HepG2 (cell line): ENCODE measurements around the gene CD151. TPM values are rescaled to one million over a fixed set of nuclear protein-coding genes. Genes with fewer than 3 reads are reported as not detected.

Experiments
- CSRNP2 ChIP-seq: sonication (generic); formaldehyde crosslinking; conservative IDR thresholded peaks from 2 replicates; pipeline ENCODE4 v1.8.0; 2022; ENCODE audit warnings: low read depth, missing genetic modification reagents
- E2F2 ChIP-seq: sonication (generic); formaldehyde crosslinking; IDR thresholded peaks from 2 replicates; pipeline ENCODE4 v1.4.0; 2020; ENCODE audit warnings: missing genetic modification reagents, borderline replicate concordance
- HDAC6 ChIP-seq: fragments of 200-600 bp; sonication (generic); IDR thresholded peaks from 2 replicates; pipeline ENCODE4 v1.7.0; 2017; ENCODE audit warnings: mild to moderate bottlenecking, antibody characterized with exemption, low read length, low read depth
- JARID2 ChIP-seq: sonication (generic); formaldehyde crosslinking; IDR thresholded peaks from 2 replicates; pipeline ENCODE4 v1.8.1; 2023; ENCODE audit warnings: missing genetic modification reagents, inconsistent platforms; ENCODE audit not compliant: insufficient replicate concordance
- KDM2A ChIP-seq: sonication (generic); formaldehyde crosslinking; IDR thresholded peaks from 2 replicates; pipeline ENCODE4 v1.4.0; 2020; ENCODE audit warnings: low read depth, missing genetic modification reagents, borderline replicate concordance
- KMT2B ChIP-seq: IDR thresholded peaks from 2 replicates; pipeline ENCODE4 v1.6.1; 2016; ENCODE audit warnings: missing genetic modification reagents, missing compliant biosample characterization
- MLXIP ChIP-seq: sonication (generic); formaldehyde crosslinking; IDR thresholded peaks from 2 replicates; pipeline ENCODE4 v1.9.0; 2021; ENCODE audit warnings: missing genetic modification reagents, borderline replicate concordance
- NONO ChIP-seq, 2 experiments: fragments of 450-650 bp in 1 of 2; sonication (generic) in 1 of 2; formaldehyde crosslinking in 1 of 2; IDR thresholded peaks in 1 of 2; conservative IDR thresholded peaks in 1 of 2; 2 replicates each; pipeline versions ENCODE4 v1.6.1 to v1.8.0; 2017 to 2022; ENCODE audit warnings: mild to moderate bottlenecking in 1 of 2, missing genetic modification reagents in 1 of 2, moderate library complexity in 1 of 2
- RELA ChIP-seq: sonication (generic); formaldehyde crosslinking; IDR thresholded peaks from 2 replicates; pipeline ENCODE4 v1.4.0; 2020; ENCODE audit warnings: missing genetic modification reagents
- SALL2 ChIP-seq: sonication (generic); formaldehyde crosslinking; IDR thresholded peaks from 2 replicates; pipeline ENCODE4 v1.8.1; 2023; ENCODE audit warnings: mild to moderate bottlenecking, missing genetic modification reagents, inconsistent platforms
- TAF1 ChIP-seq: sonication (generic); formaldehyde crosslinking; IDR thresholded peaks from 2 replicates; pipeline ENCODE4 v1.4.0; 2020; ENCODE audit warnings: missing genetic modification reagents
- TEAD2 ChIP-seq: sonication (generic); formaldehyde crosslinking; IDR thresholded peaks from 2 replicates; pipeline ENCODE4 v1.9.0; 2021; ENCODE audit warnings: missing genetic modification reagents
- ZNF264 ChIP-seq: sonication (generic); formaldehyde crosslinking; IDR thresholded peaks from 2 replicates; pipeline ENCODE4 v1.4.0; 2020; ENCODE audit warnings: missing genetic modification reagents
- ZNF343 ChIP-seq: sonication (generic); formaldehyde crosslinking; IDR thresholded peaks from 2 replicates; pipeline ENCODE4 v1.4.0; 2020; ENCODE audit warnings: mild to moderate bottlenecking, missing genetic modification reagents
- ZNF713 ChIP-seq: sonication (generic); formaldehyde crosslinking; IDR thresholded peaks from 2 replicates; pipeline ENCODE4 v1.4.0; 2020; ENCODE audit warnings: mild to moderate bottlenecking, missing genetic modification reagents
- polyA plus RNA-seq, 8 experiments: library from polyadenylated mRNA; depleted of rRNA in 3 of 8; stranded (reverse) in 7 of 8; unstranded in 1 of 8; fragments of >200 nt; fragmentation: Illumina TruSeq in 4 of 8; extraction: Trizol in 4 of 8; gene quantifications; 2 replicates each; pipeline versions ENCODE4 v1.2.1 to v1.2.3, GENCODE V29; 2011 to 2016; ENCODE audit warnings: low read depth in 4 of 8, missing spikeins in 1 of 8, mixed read lengths in 1 of 8; ENCODE audit not compliant: insufficient read depth in 1 of 8
- total RNA-seq, 5 experiments: library from RNA; depleted of rRNA; stranded (reverse); fragments of >200 nt; fragmentation: Illumina TruSeq; extraction: Trizol; gene quantifications; 2 replicates each; pipeline ENCODE4 v1.2.3, GENCODE V29; 2016; ENCODE audit warnings: low read depth in 1 of 5
- TF ChIP-seq, protein P1 (sequence below): sonication (generic); formaldehyde crosslinking; conservative IDR thresholded peaks from 2 replicates; pipeline ENCODE4 v1.4.0; 2020; ENCODE audit warnings: missing genetic modification reagents
- TF ChIP-seq, protein P2 (sequence below): sonication (generic); formaldehyde crosslinking; conservative IDR thresholded peaks from 2 replicates; pipeline ENCODE4 v1.8.0; 2022; ENCODE audit warnings: mild to moderate bottlenecking, moderate library complexity, missing genetic modification reagents

CD151 gene
- total and polyA plus RNA-seq, 2 of the 13 experiments (the other 11 are each of a cell fraction or from before 2014, with no cell fraction given) = 125 to 197 TPM

DNA sequence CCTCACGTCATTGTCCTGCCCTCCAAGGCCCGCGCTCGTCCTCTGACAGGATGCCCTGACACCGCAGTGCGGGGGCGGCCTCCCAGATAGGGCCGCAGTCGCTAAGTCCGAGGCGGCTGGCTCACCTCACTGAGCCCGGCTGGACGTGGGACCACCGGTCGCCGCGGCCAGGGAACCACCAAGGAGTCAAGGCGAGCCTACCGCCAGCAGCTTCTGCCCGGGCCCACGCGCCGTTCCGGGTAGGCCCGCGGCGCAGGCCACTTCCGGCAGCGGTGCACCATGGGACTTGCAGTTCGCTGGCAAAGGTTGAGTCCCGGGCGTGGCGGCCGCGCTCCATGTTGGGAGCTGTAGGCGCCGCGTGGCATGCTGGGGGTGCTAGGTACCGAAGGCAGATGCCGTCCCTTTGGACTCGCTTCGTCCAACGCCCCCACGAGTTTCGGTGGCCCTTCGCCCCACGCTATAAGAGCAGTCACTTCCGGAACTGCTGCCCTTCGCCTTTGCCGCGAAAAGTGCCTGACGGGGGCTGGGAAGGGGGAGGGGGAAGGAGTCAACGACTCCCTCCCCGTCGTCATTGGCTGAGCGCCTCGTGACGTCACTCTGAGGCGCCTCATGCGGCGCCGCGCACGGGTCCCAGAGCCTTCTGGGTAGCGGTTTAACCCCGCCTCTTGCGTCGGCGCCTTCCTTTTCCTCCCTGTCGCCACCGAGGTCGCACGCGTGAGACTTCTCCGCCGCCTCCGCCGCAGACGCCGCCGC is 23.3 kb upstream of the CD151 start, which contains the start of gene RPLP2 (continued):
- TF ChIP-seq ZNF264 (0 out of 2 replicates have a peak, but pooled peaks have one; percentile 14), TEAD2 (no peak), ZNF713 (CRISPR knock-in tag) (no peak; the same call in 1 of the 2 replicates), SALL2 (CRISPR knock-in tag) (peak; percentile 78), JARID2 (CRISPR knock-in tag) (no peak), KMT2B (CRISPR knock-in tag) (peak; percentile 77), ZNF343 (CRISPR knock-in tag) (peak; percentile 94), MLXIP (CRISPR knock-in tag) (no peak), KDM2A (CRISPR knock-in tag) (peak; percentile 38; the same call in 1 of the 2 replicates), TAF1 (peak; percentile 91), CSRNP2 (CRISPR knock-in tag) (no peak), HDAC6 (no peak), RELA (CRISPR knock-in tag) (0 out of 2 replicates have a peak, but pooled peaks have one; percentile 10), NONO (IDR thresholded peaks at IDR 0.05) (no peak), NONO (CRISPR knock-in tag; conservative IDR thresholded peaks at IDR 0.05) (peak; percentile 88), E2F2 (0 out of 2 replicates have a peak, but pooled peaks have one; percentile 53)
- TF ChIP-seq, protein P1, sequence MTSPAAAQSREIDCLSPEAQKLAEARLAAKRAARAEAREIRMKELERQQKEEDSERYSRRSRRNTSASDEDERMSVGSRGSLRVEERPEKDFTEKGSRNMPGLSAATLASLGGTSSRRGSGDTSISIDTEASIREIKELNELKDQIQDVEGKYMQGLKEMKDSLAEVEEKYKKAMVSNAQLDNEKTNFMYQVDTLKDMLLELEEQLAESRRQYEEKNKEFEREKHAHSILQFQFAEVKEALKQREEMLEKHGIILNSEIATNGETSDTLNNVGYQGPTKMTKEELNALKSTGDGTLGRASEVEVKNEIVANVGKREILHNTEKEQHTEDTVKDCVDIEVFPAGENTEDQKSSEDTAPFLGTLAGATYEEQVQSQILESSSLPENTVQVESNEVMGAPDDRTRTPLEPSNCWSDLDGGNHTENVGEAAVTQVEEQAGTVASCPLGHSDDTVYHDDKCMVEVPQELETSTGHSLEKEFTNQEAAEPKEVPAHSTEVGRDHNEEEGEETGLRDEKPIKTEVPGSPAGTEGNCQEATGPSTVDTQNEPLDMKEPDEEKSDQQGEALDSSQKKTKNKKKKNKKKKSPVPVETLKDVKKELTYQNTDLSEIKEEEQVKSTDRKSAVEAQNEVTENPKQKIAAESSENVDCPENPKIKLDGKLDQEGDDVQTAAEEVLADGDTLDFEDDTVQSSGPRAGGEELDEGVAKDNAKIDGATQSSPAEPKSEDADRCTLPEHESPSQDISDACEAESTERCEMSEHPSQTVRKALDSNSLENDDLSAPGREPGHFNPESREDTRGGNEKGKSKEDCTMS (CRISPR knock-in tag) = no peak
- TF ChIP-seq, protein P2, sequence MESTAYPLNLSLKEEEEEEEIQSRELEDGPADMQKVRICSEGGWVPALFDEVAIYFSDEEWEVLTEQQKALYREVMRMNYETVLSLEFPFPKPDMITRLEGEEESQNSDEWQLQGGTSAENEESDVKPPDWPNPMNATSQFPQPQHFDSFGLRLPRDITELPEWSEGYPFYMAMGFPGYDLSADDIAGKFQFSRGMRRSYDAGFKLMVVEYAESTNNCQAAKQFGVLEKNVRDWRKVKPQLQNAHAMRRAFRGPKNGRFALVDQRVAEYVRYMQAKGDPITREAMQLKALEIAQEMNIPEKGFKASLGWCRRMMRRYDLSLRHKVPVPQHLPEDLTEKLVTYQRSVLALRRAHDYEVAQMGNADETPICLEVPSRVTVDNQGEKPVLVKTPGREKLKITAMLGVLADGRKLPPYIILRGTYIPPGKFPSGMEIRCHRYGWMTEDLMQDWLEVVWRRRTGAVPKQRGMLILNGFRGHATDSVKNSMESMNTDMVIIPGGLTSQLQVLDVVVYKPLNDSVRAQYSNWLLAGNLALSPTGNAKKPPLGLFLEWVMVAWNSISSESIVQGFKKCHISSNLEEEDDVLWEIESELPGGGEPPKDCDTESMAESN (CRISPR knock-in tag) = peak; percentile 88
